Progenitor cell of endocrine pancreas (in vitro differentiated cells): ENCODE data around the gene MLIP. TPM values are rescaled to one million over a fixed set of nuclear protein-coding genes. Genes with fewer than 3 reads are reported as not detected.
A peak's percentile ranks its signal among the peaks of the same experiment; 100 is the strongest.

Experiments used
- DNase-seq: peaks from one replicate; pipeline ENCODE4 v3.0.0; 2021; ENCODE audit warnings: low spot score; ENCODE audit not compliant: unreplicated experiment
- H3K27ac Mint-ChIP-seq: 2 replicates; pipeline ENCODE4 v1.8.0; 2021; ENCODE audit warnings: mild to moderate bottlenecking, moderate library complexity, mixed read lengths
- H3K27me3 Mint-ChIP-seq: 2 replicates; pipeline ENCODE4 v1.8.0; 2021; ENCODE audit warnings: mixed read lengths
- H3K36me3 Mint-ChIP-seq: 2 replicates; pipeline ENCODE4 v1.8.0; 2022; ENCODE audit warnings: mixed read lengths; ENCODE audit not compliant: insufficient read depth
- H3K4me1 Mint-ChIP-seq: 2 replicates; pipeline ENCODE4 v1.8.0; 2021; ENCODE audit warnings: low read depth, mixed read lengths
- H3K4me3 Mint-ChIP-seq: 2 replicates; pipeline ENCODE4 v1.8.0; 2021; ENCODE audit warnings: low read depth, mild to moderate bottlenecking, moderate library complexity, mixed read lengths
- H3K9me3 Mint-ChIP-seq: 2 replicates; pipeline ENCODE4 v1.8.0; 2021; ENCODE audit warnings: low read depth, mixed read lengths
- CTCF ChIP-seq: fragments of 200-600 bp; sonication (generic); IDR thresholded peaks from one replicate; pipeline ENCODE4 v1.5.0; 2021; ENCODE audit warnings: antibody characterized with exemption, mild to moderate bottlenecking; ENCODE audit not compliant: unreplicated experiment
- total RNA-seq: library from RNA; stranded (reverse); gene quantifications from 2 replicates; pipeline ENCODE4 v1.2.1, GENCODE V29; 2021

The MLIP gene
- total RNA-seq, 1 donor from 2014 or later, result not detected

GRCh38 chr6:54299542-54300269, 188.5 kb downstream of the MLIP start:
- Mint-ChIP-seq H3K4me1 (no peaks in the 10 kb centered on the region), H3K27me3 (no peaks in the 10 kb centered on the region), H3K36me3 (no peaks in the 10 kb centered on the region), H3K27ac (no peak overlapping the region), H3K4me3 (no peak overlapping the region), H3K9me3 (no peaks in the 10 kb centered on the region)
- DNase-seq, result no peak
- TF ChIP-seq CTCF, result no peak

GRCh38 chr6:54301770-54302169, 190.5 kb downstream of the MLIP start:
- no peak for TF ChIP-seq CTCF
- no peaks in the 10 kb centered on the region for H3K4me1 Mint-ChIP-seq
- H3K36me3 Mint-ChIP-seq, result no peaks in the 10 kb centered on the region
- DNase-seq, result no peak
- H3K9me3 Mint-ChIP-seq, result no peaks in the 10 kb centered on the region
- no peak overlapping the region for H3K27ac Mint-ChIP-seq
- no peak overlapping the region for H3K4me3 Mint-ChIP-seq
- no peaks in the 10 kb centered on the region for H3K27me3 Mint-ChIP-seq

- TF ChIP-seq CTCF, result no peak
- Mint-ChIP-seq H3K27ac (peak overlapping the region; percentile 22), H3K27me3 (no peaks in the 10 kb centered on the region), H3K36me3 (no peaks in the 10 kb centered on the region), H3K4me3 (no peak overlapping the region), H3K9me3 (no peaks in the 10 kb centered on the region), H3K4me1 (peaks cover 12% of the 10 kb centered on the region)
- no peak for DNase-seq
These were observed 196.2 kb downstream of the MLIP start for GRCh38 chr6:54307439-54307910.

- H3K9me3 Mint-ChIP-seq, result no peaks in the 10 kb centered on the region
- H3K36me3 Mint-ChIP-seq, result no peaks in the 10 kb centered on the region
- H3K27me3 Mint-ChIP-seq, result no peaks in the 10 kb centered on the region
- no peak within 1 kb of the TSS for H3K4me3 Mint-ChIP-seq
- TF ChIP-seq CTCF, result no peak
- H3K4me1 Mint-ChIP-seq, result peaks cover 12% of the 10 kb centered on the region
- peak within 1 kb of the TSS; percentile 22 for H3K27ac Mint-ChIP-seq
- no peak for DNase-seq
These were observed 197.2 kb downstream of the MLIP start, which contains the start of gene TINAG for GRCh38 chr6:54308289-54308985. Gene TINAG, plus strand, starts transcription at chr6:54308441. Its CDS starts 110 bp downstream, at chr6:54308551.

GRCh38 chr6:54308986-54309315, 197.7 kb downstream of the MLIP start:
- H3K4me1 Mint-ChIP-seq, result peaks cover 12% of the 10 kb centered on the region
- no peaks in the 10 kb centered on the region for H3K36me3 Mint-ChIP-seq
- no peak for TF ChIP-seq CTCF
- H3K4me3 Mint-ChIP-seq, result no peak overlapping the region
- no peaks in the 10 kb centered on the region for H3K9me3 Mint-ChIP-seq
- H3K27me3 Mint-ChIP-seq, result no peaks in the 10 kb centered on the region
- H3K27ac Mint-ChIP-seq, result no peak overlapping the region
- no peak for DNase-seq
